OCI-LY7 (cell line): ENCODE data around the gene FAF2. TPM values are rescaled to one million over a fixed set of nuclear protein-coding genes. Genes with fewer than 3 reads are reported as not detected.

Experiments
- BruUV-seq: library from RNA; stranded (reverse); fragments of 400-500 nt; replicated peaks from 2 replicates; lab custom pipeline; 2021; lab: Mats Ljungman, UMichigan
- CTCF ChIA-PET: fragments of 300-600 bp; sonication (Branson Sonifier 250); formaldehyde crosslinking; loops from one replicate; lab custom pipeline; 2022; ENCODE audit warnings: antibody characterized with exemption; ENCODE audit not compliant: unreplicated experiment; lab: Charles Lee
- POLR2A ChIA-PET: fragments of 300-600 bp; sonication (Branson Sonifier 250); formaldehyde crosslinking; loops from one replicate; lab custom pipeline; 2022; ENCODE audit warnings: antibody characterized with exemption; lab: Charles Lee
- DNase-seq: peaks from one replicate; pipeline ENCODE4 v3.0.0-alpha.2; 2015; ENCODE audit warnings: low spot score
- H2AFZ ChIP-seq: fragments of 200-600 bp; sonication (generic), shearing (Covaris generic); 2 replicates; pipeline ENCODE4 v1.6.1; 2014; ENCODE audit warnings: mild to moderate bottlenecking, antibody characterized with exemption, low read length, moderate library complexity
- H3K27ac ChIP-seq: fragments of 200-600 bp; sonication (generic); 2 replicates; pipeline ENCODE4 v1.5.1; 2014; ENCODE audit warnings: mixed run types, low read depth, mild to moderate bottlenecking, moderate library complexity, low read length, inconsistent platforms; ENCODE audit not compliant: poor library complexity, severe bottlenecking
- H3K36me3 ChIP-seq: fragments of 200-600 bp; sonication (generic); 2 replicates; pipeline ENCODE4 v1.6.1; 2014; ENCODE audit warnings: mild to moderate bottlenecking, antibody characterized with exemption, low read length, moderate library complexity, mixed read lengths; ENCODE audit not compliant: insufficient read depth
- H3K4me1 ChIP-seq: fragments of 200-600 bp; sonication (generic); 2 replicates; pipeline ENCODE4 v1.5.1; 2014; ENCODE audit warnings: mild to moderate bottlenecking, low read length; ENCODE audit not compliant: insufficient read depth, poor library complexity, severe bottlenecking
- H3K4me2 ChIP-seq: fragments of 200-600 bp; sonication (generic); 2 replicates; pipeline ENCODE4 v1.6.1; 2014; ENCODE audit warnings: mild to moderate bottlenecking, low read length
- H3K4me3 ChIP-seq: fragments of 200-600 bp; sonication (generic); 2 replicates; pipeline ENCODE4 v1.5.1; 2014; ENCODE audit warnings: mild to moderate bottlenecking, low read depth, low read length; ENCODE audit not compliant: poor library complexity, severe bottlenecking
- H3K79me2 ChIP-seq: fragments of 200-600 bp; sonication (generic); 2 replicates; pipeline ENCODE4 v1.6.1; 2016; ENCODE audit warnings: low read depth, mild to moderate bottlenecking, low read length, moderate library complexity, mixed read lengths; ENCODE audit not compliant: insufficient read depth
- H3K9me2 ChIP-seq: fragments of 200-600 bp; sonication (generic); 2 replicates; pipeline ENCODE4 v1.6.1; 2016; ENCODE audit warnings: mild to moderate bottlenecking, low read length, mixed read lengths; ENCODE audit not compliant: insufficient read depth
- H3K9me3 ChIP-seq: fragments of 200-600 bp; sonication (generic); 2 replicates; pipeline ENCODE4 v1.6.1; 2014; ENCODE audit warnings: mild to moderate bottlenecking, mixed run types, low read length, mixed read lengths
- H4K20me1 ChIP-seq: fragments of 200-600 bp; sonication (generic); 2 replicates; pipeline ENCODE4 v1.6.1; 2014; ENCODE audit warnings: mild to moderate bottlenecking, antibody characterized with exemption, low read length, moderate library complexity, mixed read lengths; ENCODE audit not compliant: insufficient read depth
- CTCF ChIP-seq: fragments of 200-600 bp; sonication (generic); conservative IDR thresholded peaks from 2 replicates; pipeline ENCODE4 v1.5.1; 2014; ENCODE audit warnings: mild to moderate bottlenecking, antibody characterized with exemption, low read length, moderate library complexity, mixed read lengths
- EZH2phosphoT487 ChIP-seq: fragments of 200-600 bp; sonication (generic); IDR thresholded peaks from 2 replicates; pipeline ENCODE4 v1.6.1; 2018; ENCODE audit warnings: low read depth, borderline replicate concordance, mild to moderate bottlenecking, mixed run types, antibody characterized with exemption, low read length, moderate library complexity, mixed read lengths
- intact Hi-C: fragments of 100-400 bp; cut with micrococcal nuclease; formaldehyde crosslinking; loops from one replicate; pipeline ENCODE4 v1.10.0; 2022; ENCODE audit not compliant: unreplicated experiment
- total RNA-seq, 2 experiments: library from RNA; depleted of rRNA in 1 of 2; stranded (reverse); fragments of >200 nt in 1 of 2; shearing (Covaris generic) in 1 of 2; gene quantifications; 2 replicates each; pipeline ENCODE4 v1.2.3, GENCODE V29; 2014 to 2022

Gene FAF2
- total RNA-seq, 2 experiments from 2014 or later = 36.9 to 49.7 TPM

- intact Hi-C loops = no loop called here
- Histone ChIP-seq H3K27ac (no peak overlapping the region), H3K9me3 (no peaks in the 10 kb centered on the region), H3K4me1 (peaks cover 59% of the 10 kb centered on the region), H3K4me3 (no peak overlapping the region), H3K4me2 (peak overlapping the region; percentile 98; the same call in 1 of the 2 replicates), H3K9me2 (no peaks in the 10 kb centered on the region), H3K36me3 (peaks cover 14% of the 10 kb centered on the region; the same call in 1 of the 2 replicates), H2AFZ (no peak overlapping the region), H4K20me1 (no peaks in the 10 kb centered on the region), H3K79me2 (peaks cover 25% of the 10 kb centered on the region; the same call in 1 of the 2 replicates)
- POLR2A ChIA-PET = no interaction called here
- no peak for DNase-seq
- TF ChIP-seq EZH2phosphoT487 = no peak
- TF ChIP-seq CTCF = no peak
- CTCF ChIA-PET = interaction anchor here (1.2 kb wide), 1 partner anchor 12 kb away, joined by 3 read pairs; no protein-coding TSS in a partner anchor
- BruUV-seq = no TSS peak
Measured at GRCh38 chr5:176545737-176546509, 97.7 kb downstream of the FAF2 start.

- ChIA-PET CTCF (no interaction called here), POLR2A (interaction anchor here (0.9 to 1.6 kb wide), 3 partner anchors 11 to 17 kb away, joined by 3 to 5 read pairs (median 5); partner anchors contain the start of gene RNF44)
- intact Hi-C loops = no loop called here
- H2AFZ ChIP-seq = no peak overlapping the region
- H4K20me1 ChIP-seq = no peaks in the 10 kb centered on the region
- H3K79me2 ChIP-seq = peaks cover 25% of the 10 kb centered on the region; the same call in 1 of the 2 replicates
- H3K4me3 ChIP-seq = no peak overlapping the region
- no peaks in the 10 kb centered on the region for H3K9me3 ChIP-seq
- 0 out of 2 replicates have a peak, but pooled peaks have one; percentile 15 for TF ChIP-seq CTCF
- TF ChIP-seq EZH2phosphoT487 = no peak
- DNase-seq = no peak
- H3K4me1 ChIP-seq = peaks cover 44% of the 10 kb centered on the region
- no peak overlapping the region for H3K4me2 ChIP-seq
- H3K9me2 ChIP-seq = no peaks in the 10 kb centered on the region
- H3K27ac ChIP-seq = no peak overlapping the region
- BruUV-seq = no TSS peak
- H3K36me3 ChIP-seq = peaks cover 14% of the 10 kb centered on the region; the same call in 1 of the 2 replicates
Measured at GRCh38 chr5:176547802-176548201, 99.6 kb downstream of the FAF2 start.
